Measurements from ENCODE around the gene CDCA3.

DNA sequence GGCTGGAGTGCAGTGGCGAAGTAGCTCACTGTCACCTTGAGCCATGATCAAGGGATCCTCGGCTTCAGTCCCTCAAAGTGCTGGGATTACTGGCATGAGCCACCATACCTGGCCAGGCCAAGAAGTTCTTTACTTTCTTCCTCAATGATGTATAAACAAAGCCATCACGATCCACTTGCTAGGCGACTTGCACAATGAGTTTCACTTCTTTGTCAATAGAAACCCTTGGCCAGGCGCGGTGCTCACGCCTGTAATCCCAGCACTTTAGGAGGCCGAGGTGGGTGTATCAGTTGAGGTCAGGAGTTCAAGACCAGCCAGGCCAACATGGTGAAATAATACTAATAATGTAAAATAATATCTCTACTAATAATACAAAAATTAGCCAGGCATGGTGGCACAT is 36.4 kb upstream of the CDCA3 start:
- TF ChIP-seq, protein P1, sequence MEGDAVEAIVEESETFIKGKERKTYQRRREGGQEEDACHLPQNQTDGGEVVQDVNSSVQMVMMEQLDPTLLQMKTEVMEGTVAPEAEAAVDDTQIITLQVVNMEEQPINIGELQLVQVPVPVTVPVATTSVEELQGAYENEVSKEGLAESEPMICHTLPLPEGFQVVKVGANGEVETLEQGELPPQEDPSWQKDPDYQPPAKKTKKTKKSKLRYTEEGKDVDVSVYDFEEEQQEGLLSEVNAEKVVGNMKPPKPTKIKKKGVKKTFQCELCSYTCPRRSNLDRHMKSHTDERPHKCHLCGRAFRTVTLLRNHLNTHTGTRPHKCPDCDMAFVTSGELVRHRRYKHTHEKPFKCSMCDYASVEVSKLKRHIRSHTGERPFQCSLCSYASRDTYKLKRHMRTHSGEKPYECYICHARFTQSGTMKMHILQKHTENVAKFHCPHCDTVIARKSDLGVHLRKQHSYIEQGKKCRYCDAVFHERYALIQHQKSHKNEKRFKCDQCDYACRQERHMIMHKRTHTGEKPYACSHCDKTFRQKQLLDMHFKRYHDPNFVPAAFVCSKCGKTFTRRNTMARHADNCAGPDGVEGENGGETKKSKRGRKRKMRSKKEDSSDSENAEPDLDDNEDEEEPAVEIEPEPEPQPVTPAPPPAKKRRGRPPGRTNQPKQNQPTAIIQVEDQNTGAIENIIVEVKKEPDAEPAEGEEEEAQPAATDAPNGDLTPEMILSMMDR (IDR thresholded peaks at IDR 0.05; ENCODE audit: low read depth, low read length): no peak
- TF ChIP-seq POLR2A (IDR thresholded peaks at IDR 0.05; ENCODE audit: extremely low read depth, insufficient read length) (no peak), MYC (IDR thresholded peaks at IDR 0.05; ENCODE audit: low read depth, low read length) (no peak)
- TF ChIP-seq, protein P2, sequence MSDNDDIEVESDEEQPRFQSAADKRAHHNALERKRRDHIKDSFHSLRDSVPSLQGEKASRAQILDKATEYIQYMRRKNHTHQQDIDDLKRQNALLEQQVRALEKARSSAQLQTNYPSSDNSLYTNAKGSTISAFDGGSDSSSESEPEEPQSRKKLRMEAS (IDR thresholded peaks at IDR 0.05; ENCODE audit: low read depth, low read length): no peak

Data from NB4 (cell line).